Kidney (tissue), 14 donors: ENCODE measurements around the gene SFT2D3. TPM values are rescaled to one million over a fixed set of nuclear protein-coding genes. Genes with fewer than 3 reads are reported as not detected.

Experiments
- DNase-seq, 5 donors: peaks; one replicate each; pipeline ENCODE4 v3.0.0-alpha.2; 2013 to 2020
- FAIRE-seq: peaks from 2 replicates; lab custom pipeline; 2012; peaks lifted over from hg19 to GRCh38; lab: Jason Lieb, UNC
- H3K27ac ChIP-seq, 2 donors: one replicate each; pipeline ENCODE4 v1.7.0; 2013; ENCODE audit warnings: low read depth in 2 of 2, low read length in 2 of 2, inconsistent platforms in 1 of 2
- H3K27me3 ChIP-seq: one replicate; pipeline ENCODE4 v1.7.1; 2013; ENCODE audit warnings: low read length, inconsistent platforms; ENCODE audit not compliant: control insufficient read depth, insufficient read depth
- H3K36me3 ChIP-seq, 3 donors: one replicate each; pipeline versions ENCODE4 v1.7.0 to v1.7.1; 2013; ENCODE audit warnings: low read length in 3 of 3, control low read depth in 1 of 3, inconsistent platforms in 1 of 3; ENCODE audit not compliant: insufficient read depth in 3 of 3, control insufficient read depth in 2 of 3
- H3K4me1 ChIP-seq, 3 donors: one replicate each; pipeline versions ENCODE4 v1.7.0 to v1.7.1; 2013; ENCODE audit warnings: low read length in 3 of 3, inconsistent platforms in 1 of 3, low read depth in 1 of 3; ENCODE audit not compliant: control insufficient read depth in 2 of 3, insufficient read depth in 2 of 3
- H3K4me3 ChIP-seq, 3 donors: one replicate each; pipeline versions ENCODE4 v1.7.0 to v1.8.1; 2013; ENCODE audit warnings: low read length in 3 of 3, control low read depth in 1 of 3, inconsistent platforms in 1 of 3
- H3K9ac ChIP-seq, 3 donors: one replicate each; pipeline versions ENCODE4 v1.7.0 to v1.7.1; 2013; ENCODE audit warnings: low read length in 3 of 3, control low read depth in 1 of 3, inconsistent platforms in 1 of 3
- H3K9me3 ChIP-seq, 3 donors: one replicate each; pipeline versions ENCODE4 v1.7.0 to v1.7.1; 2013; ENCODE audit warnings: low read length in 3 of 3, control low read depth in 1 of 3, inconsistent platforms in 1 of 3; ENCODE audit not compliant: control insufficient read depth in 2 of 3, insufficient read depth in 1 of 3
- CTCF ChIP-seq: IDR thresholded peaks from 3 replicates; pipeline ENCODE4 v1.5.1; 2012; ENCODE audit warnings: mild to moderate bottlenecking, moderate library complexity, borderline replicate concordance; ENCODE audit not compliant: insufficient read depth; ENCODE audit errors: extremely low read depth
- intact Hi-C: fragments of 100-400 bp; cut with DNase I; formaldehyde crosslinking; loops from one replicate; pipeline ENCODE4 v1.11.1; 2022
- polyA plus RNA-seq: library from polyadenylated mRNA; stranded (reverse); fragments of 350-450 nt; fragmentation: Illumina TruSeq; extraction: RNeasy Lipid Tissue Mini Kit (QIAGEN cat#74804); gene quantifications from one replicate; pipeline ENCODE4 v1.2.3, GENCODE V29; 2014; ENCODE audit warnings: low read depth, low replicate concordance; ENCODE audit not compliant: insufficient read depth
- total RNA-seq: library from RNA; stranded (reverse); fragmentation: NEBNext Ultra II Directional; extraction: Animal tissue kit (Norgen Biotek cat#: 25700); gene quantifications from one replicate; pipeline ENCODE4 v1.2.1, GENCODE V29; 2021
- donor health status: control.
- donor health status: control.
- donor health status: control.
- donor health status: control.
- donor health status: control.
- donor health status: DM: yes; HTN: yes; CAD: no.
- donor health status: Normal renal cell carcinoma (clear cell type).

SFT2D3 gene
- total and polyA plus RNA-seq, 2 donors from 2014 or later = 5.1 to 9.3 TPM

GRCh38 chr2:127652786-127653357, 48.4 kb upstream of the SFT2D3 start:
- H3K9ac ChIP-seq = no peak overlapping the region
- no peak overlapping the region for H3K27ac ChIP-seq
- FAIRE-seq (no peak), DNase-seq (peak in 1 of 5 donors; percentile 64)
- TF ChIP-seq CTCF = no peak
- H3K4me3 ChIP-seq = no peak overlapping the region
- peaks cover 0 to 21% (median 6%) of the 10 kb centered on the region in 3 donors for H3K4me1 ChIP-seq
- H3K9me3 ChIP-seq = no peaks in the 10 kb centered on the region
- no peaks in the 10 kb centered on the region for H3K36me3 ChIP-seq
- intact Hi-C loops = no loop called here
- no peaks in the 10 kb centered on the region for H3K27me3 ChIP-seq

GRCh38 chr2:127653421-127654083, 47.7 kb upstream of the SFT2D3 start:
- Histone ChIP-seq H3K27me3 (no peaks in the 10 kb centered on the region), H3K4me3 (no peak overlapping the region), H3K36me3 (no peaks in the 10 kb centered on the region), H3K4me1 (peaks cover 0 to 21% (median 6%) of the 10 kb centered on the region in 3 donors), H3K9me3 (no peaks in the 10 kb centered on the region), H3K27ac (no peak overlapping the region), H3K9ac (no peak overlapping the region)
- intact Hi-C loops = no loop called here
- DNase-seq (peak in 1 of 5 donors; percentile 49), FAIRE-seq (no peak)
- no peak for TF ChIP-seq CTCF

GRCh38 chr2:127654084-127654837, 47.0 kb upstream of the SFT2D3 start:
- intact Hi-C loops = no loop called here
- TF ChIP-seq CTCF = no peak
- Histone ChIP-seq H3K4me1 (peaks cover 0 to 20% (median 4%) of the 10 kb centered on the region in 3 donors), H3K9ac (no peak overlapping the region), H3K9me3 (no peaks in the 10 kb centered on the region), H3K36me3 (no peaks in the 10 kb centered on the region), H3K27me3 (no peaks in the 10 kb centered on the region), H3K4me3 (no peak overlapping the region), H3K27ac (no peak overlapping the region)
- FAIRE-seq = no peak
- DNase-seq = peak in 1 of 5 donors; percentile 56
